MCF 10A (cell line): Measurements from ENCODE around the gene B3GNT9. TPM values are rescaled to one million over a fixed set of nuclear protein-coding genes. Genes with fewer than 3 reads are reported as not detected.
A peak's percentile ranks its signal among the peaks of the same experiment; 100 is the strongest.

Source experiments
- BruUV-seq: library from RNA; stranded (reverse); fragments of 400-500 nt; replicated peaks from 2 replicates; lab custom pipeline; 2021; lab: Mats Ljungman, UMichigan
- CTCF ChIA-PET: fragments of 300-600 bp; sonication (Branson Sonifier 250); formaldehyde crosslinking; extraction: SDS; loops from one replicate; lab custom pipeline; 2021; ENCODE audit warnings: antibody characterized with exemption, inconsistent platforms; lab: Yijun Ruan, JAX
- POLR2A ChIA-PET: fragments of 300-600, 350-650 bp; sonication (Branson Sonifier 250); formaldehyde crosslinking; extraction: SDS; loops from one replicate; lab custom pipeline; 2020; ENCODE audit warnings: antibody characterized with exemption, inconsistent platforms; lab: Yijun Ruan, JAX
- DNase-seq: peaks from one replicate; pipeline ENCODE4 v3.0.0-alpha.2; 2018; ENCODE audit not compliant: unreplicated experiment
- H3K27ac Mint-ChIP-seq: one replicate; pipeline ENCODE4 v1.8.0; 2022; ENCODE audit warnings: mild to moderate bottlenecking, low read depth, mixed read lengths; ENCODE audit not compliant: unreplicated experiment
- H3K27me3 Mint-ChIP-seq: one replicate; pipeline ENCODE4 v1.8.0; 2022; ENCODE audit warnings: mixed read lengths; ENCODE audit not compliant: insufficient read depth, unreplicated experiment
- H3K36me3 Mint-ChIP-seq: one replicate; pipeline ENCODE4 v1.8.0; 2022; ENCODE audit warnings: mild to moderate bottlenecking, moderate library complexity, mixed read lengths; ENCODE audit not compliant: insufficient read depth, unreplicated experiment
- H3K4me1 Mint-ChIP-seq: one replicate; pipeline ENCODE4 v1.8.0; 2022; ENCODE audit warnings: mixed read lengths; ENCODE audit not compliant: insufficient read depth, unreplicated experiment
- H3K4me3 Mint-ChIP-seq: one replicate; pipeline ENCODE4 v1.8.0; 2022; ENCODE audit warnings: mild to moderate bottlenecking, moderate library complexity, mixed read lengths; ENCODE audit not compliant: unreplicated experiment
- H3K9me3 Mint-ChIP-seq: one replicate; pipeline ENCODE4 v1.8.0; 2022; ENCODE audit warnings: mixed read lengths; ENCODE audit not compliant: unreplicated experiment
- CTCF ChIP-seq: fragments of 200-600 bp; IDR thresholded peaks from one replicate; pipeline ENCODE4 v1.8.0; 2022; ENCODE audit warnings: antibody characterized with exemption, mild to moderate bottlenecking; ENCODE audit not compliant: unreplicated experiment
- intact Hi-C: fragments of 100-400 bp; cut with micrococcal nuclease; formaldehyde crosslinking; loops from 2 replicates; pipeline ENCODE4 v1.14.1; 2022
- total RNA-seq: library from RNA; stranded (reverse); gene quantifications from 2 replicates; pipeline ENCODE4 v1.2.3, GENCODE V29; 2022

Gene B3GNT9
- total RNA-seq, 1 experiment from 2014 or later, result 0.84 TPM

GRCh38 chr16:67190448-67191399 is 39.9 kb upstream of the B3GNT9 start:
- no TSS peak for BruUV-seq
- intact Hi-C loops, result no loop called here
- H3K27me3 Mint-ChIP-seq, result no peaks in the 10 kb centered on the region
- TF ChIP-seq CTCF, result no peak
- ChIA-PET CTCF (interaction anchor here (0.9 to 1.6 kb wide), 3 partner anchors 8 to 55 kb away, joined by 3 to 4 read pairs (median 4); partner anchors contain the start of gene ELMO3), POLR2A (interaction anchor here (1.4 kb wide), 1 partner anchor 16 kb away, joined by 8 read pairs; no protein-coding TSS in a partner anchor)
- peaks cover 9% of the 10 kb centered on the region for H3K4me1 Mint-ChIP-seq
- H3K4me3 Mint-ChIP-seq, result peak overlapping the region; percentile 77
- H3K27ac Mint-ChIP-seq, result peak overlapping the region; percentile 78
- H3K36me3 Mint-ChIP-seq, result peaks cover 16% of the 10 kb centered on the region
- DNase-seq, result no peak
- H3K9me3 Mint-ChIP-seq, result no peaks in the 10 kb centered on the region

- intact Hi-C loops, result no loop called here
- Mint-ChIP-seq H3K27me3 (no peaks in the 10 kb centered on the region), H3K9me3 (no peaks in the 10 kb centered on the region), H3K4me1 (peaks cover 13% of the 10 kb centered on the region), H3K36me3 (peaks cover 10% of the 10 kb centered on the region), H3K4me3 (no peak within 1 kb of the TSS), H3K27ac (no peak within 1 kb of the TSS)
- POLR2A ChIA-PET, result interaction anchor here (1.4 to 1.9 kb wide), 3 partner anchors 8 to 56 kb away, joined by 3 to 8 read pairs (median 5); no protein-coding TSS in a partner anchor
- TF ChIP-seq CTCF, result no peak
- no peak for DNase-seq
- no TSS peak for BruUV-seq
- CTCF ChIA-PET, result interaction anchor here (0.6 to 1.6 kb wide), 7 partner anchors 8 to 171 kb away, joined by 3 to 4 read pairs (median 3); partner anchors contain the start of gene ELMO3
These were observed 39.2 kb upstream of the B3GNT9 start, which contains the start of gene EXOC3L1 for GRCh38 chr16:67190041-67190440. Gene EXOC3L1, minus strand, starts transcription at chr16:67190136. Its CDS starts 460 bp downstream, at chr16:67189676.

- intact Hi-C loops, result no loop called here
- no peak for DNase-seq
- CTCF ChIA-PET, result interaction anchor here (0.6 to 2.8 kb wide), 8 partner anchors 9 to 241 kb away, joined by 3 to 11 read pairs (median 3); partner anchors contain the start of gene ELMO3
- no peaks in the 10 kb centered on the region for H3K27me3 Mint-ChIP-seq
- peaks cover 5% of the 10 kb centered on the region for H3K36me3 Mint-ChIP-seq
- H3K4me1 Mint-ChIP-seq, result peaks cover 14% of the 10 kb centered on the region
- no peak for TF ChIP-seq CTCF
- no peak overlapping the region for H3K4me3 Mint-ChIP-seq
- BruUV-seq, result no TSS peak
- no peak overlapping the region for H3K27ac Mint-ChIP-seq
- POLR2A ChIA-PET, result interaction anchor here (1.4 to 1.9 kb wide), 3 partner anchors 10 to 57 kb away, joined by 3 to 5 read pairs (median 4); partner anchors contain the start of gene NOL3
- no peaks in the 10 kb centered on the region for H3K9me3 Mint-ChIP-seq
These were observed 38.0 kb upstream of the B3GNT9 start for GRCh38 chr16:67188798-67189197.

- H3K4me1 Mint-ChIP-seq, result peaks cover 14% of the 10 kb centered on the region
- ChIA-PET CTCF (interaction anchor here (0.7 to 2.8 kb wide), 4 partner anchors 10 to 211 kb away, joined by 3 to 11 read pairs (median 3); partner anchors contain the start of gene ELMO3), POLR2A (interaction anchor here (1.4 to 1.9 kb wide), 2 partner anchors 10 to 18 kb away, joined by 4 to 5 read pairs; partner anchors contain the start of gene NOL3)
- H3K36me3 Mint-ChIP-seq, result peaks cover 5% of the 10 kb centered on the region
- BruUV-seq, result no TSS peak
- no peak overlapping the region for H3K4me3 Mint-ChIP-seq
- no peak overlapping the region for H3K27ac Mint-ChIP-seq
- no peaks in the 10 kb centered on the region for H3K9me3 Mint-ChIP-seq
- H3K27me3 Mint-ChIP-seq, result no peaks in the 10 kb centered on the region
- DNase-seq, result no peak
- TF ChIP-seq CTCF, result no peak
- intact Hi-C loops, result no loop called here
These were observed 37.5 kb upstream of the B3GNT9 start for GRCh38 chr16:67188323-67188722.
